ENCODE results near the gene LENG1.
"Not testable (repeated sequence)": the region's sequence is repeated elsewhere in the genome, so short reads cannot be mapped to it uniquely, and the experiment has no call there.

The LENG1 gene

GRCh38 chr19:54189145-54189734 lies 29.7 kb upstream of the LENG1 start, which contains the start of gene MBOAT7:
Gene MBOAT7, minus strand, starts transcription at chr19:54189580. Its CDS starts 1,072 bp downstream, at chr19:54188508.
- DNase-seq = no peak

DNA sequence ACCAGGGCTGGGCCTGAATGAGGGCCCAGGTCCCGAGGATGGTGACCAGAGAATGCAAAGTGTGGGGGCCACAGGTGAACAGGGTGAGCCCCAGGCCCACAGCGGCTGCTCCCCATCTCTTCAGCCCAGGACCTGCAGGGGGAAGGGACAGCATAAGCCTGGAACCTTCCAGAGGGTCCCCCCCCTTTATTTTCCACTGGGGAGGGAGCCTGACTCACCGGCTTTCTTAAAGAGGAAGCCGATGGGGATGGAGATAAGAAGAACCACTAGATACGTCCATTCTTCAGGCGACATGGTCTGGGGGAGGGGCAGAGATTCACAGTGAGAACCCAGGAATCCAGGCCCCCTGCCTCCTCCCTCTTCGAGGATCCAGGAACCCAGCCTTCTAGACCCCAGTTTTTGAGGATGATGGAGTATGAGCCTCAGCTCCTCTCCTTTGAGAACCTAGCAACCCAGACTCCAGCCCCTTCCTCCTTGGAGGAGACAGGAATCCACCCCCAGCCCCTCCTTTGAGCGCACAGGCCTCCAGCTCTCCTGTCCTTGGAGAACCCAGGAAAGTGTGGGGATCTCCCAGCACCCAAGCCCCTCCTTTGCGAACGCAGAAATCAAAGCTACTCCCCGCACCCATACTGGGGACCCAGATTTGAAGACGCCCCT lies 28.8 kb upstream of the LENG1 start:
- peak; percentile 72 to 73 for DNase-seq

GRCh38 chr19:54186934-54187381 lies 27.4 kb upstream of the LENG1 start:
- no peak for DNase-seq

DNA sequence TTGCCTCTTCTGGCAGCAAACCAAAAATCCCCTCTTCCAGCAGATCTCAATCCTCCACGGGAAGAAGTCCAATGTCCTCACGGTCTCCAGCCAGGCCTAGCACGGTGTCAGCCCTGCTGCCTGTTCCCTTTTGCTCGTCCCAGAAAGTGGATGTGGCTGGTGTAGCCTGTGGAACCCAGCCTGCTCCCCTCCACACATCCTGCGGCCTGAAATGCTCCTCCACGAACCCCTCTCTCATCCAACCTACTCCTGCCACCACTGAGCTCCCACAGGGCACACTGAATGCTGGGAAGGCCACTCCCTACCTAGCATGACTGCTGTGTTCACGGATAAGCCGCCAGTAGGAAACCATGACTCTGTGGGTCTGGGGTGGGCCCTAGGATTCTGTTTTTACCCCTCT lies 26.8 kb upstream of the LENG1 start:
- no peak for DNase-seq

DNA sequence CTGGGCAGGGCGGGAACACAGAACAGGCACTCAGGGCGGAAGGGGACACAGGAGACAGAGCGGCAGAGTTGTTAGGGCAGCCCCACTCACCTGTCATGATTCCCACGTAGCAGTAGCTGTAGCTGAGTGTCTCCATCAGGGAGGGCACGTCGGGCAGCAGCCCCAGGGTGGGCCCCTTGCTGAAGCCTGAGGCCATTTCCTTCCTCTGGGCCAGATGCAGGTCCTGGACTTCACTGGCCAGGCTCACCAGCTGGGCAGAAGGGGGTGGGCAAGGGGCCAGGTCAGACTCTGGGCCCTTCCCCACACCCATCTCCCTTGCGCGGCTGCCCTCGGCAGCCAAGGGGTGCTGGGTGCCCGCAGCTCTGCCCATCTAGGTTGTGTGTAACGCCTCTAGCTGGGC lies 23.9 kb upstream of the LENG1 start:
- DNase-seq = no peak

DNA sequence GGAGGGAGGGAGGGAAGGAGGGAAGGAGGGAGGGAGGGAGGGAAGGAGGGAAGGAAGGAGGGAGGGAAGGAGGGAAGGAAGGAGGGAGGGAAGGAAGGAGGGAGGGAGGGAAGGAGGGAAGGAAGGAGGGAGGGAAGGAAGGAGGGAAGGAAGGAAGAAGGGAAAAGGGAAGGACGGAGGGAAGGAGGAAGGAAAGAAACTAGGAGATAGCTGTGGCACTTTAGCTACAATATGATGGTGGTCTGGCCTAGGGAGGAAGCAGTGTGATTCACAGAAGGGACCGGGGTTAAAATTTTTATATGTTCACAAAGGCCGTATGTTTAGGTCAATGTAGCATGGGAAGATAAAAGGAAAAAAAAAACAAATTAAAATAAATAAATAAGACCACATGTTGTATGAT lies 22.4 kb upstream of the LENG1 start:
- DNase-seq = not testable (repeated sequence)

GRCh38 chr19:54180691-54181091 lies 21.2 kb upstream of the LENG1 start:
- DNase-seq = no peak

DNA sequence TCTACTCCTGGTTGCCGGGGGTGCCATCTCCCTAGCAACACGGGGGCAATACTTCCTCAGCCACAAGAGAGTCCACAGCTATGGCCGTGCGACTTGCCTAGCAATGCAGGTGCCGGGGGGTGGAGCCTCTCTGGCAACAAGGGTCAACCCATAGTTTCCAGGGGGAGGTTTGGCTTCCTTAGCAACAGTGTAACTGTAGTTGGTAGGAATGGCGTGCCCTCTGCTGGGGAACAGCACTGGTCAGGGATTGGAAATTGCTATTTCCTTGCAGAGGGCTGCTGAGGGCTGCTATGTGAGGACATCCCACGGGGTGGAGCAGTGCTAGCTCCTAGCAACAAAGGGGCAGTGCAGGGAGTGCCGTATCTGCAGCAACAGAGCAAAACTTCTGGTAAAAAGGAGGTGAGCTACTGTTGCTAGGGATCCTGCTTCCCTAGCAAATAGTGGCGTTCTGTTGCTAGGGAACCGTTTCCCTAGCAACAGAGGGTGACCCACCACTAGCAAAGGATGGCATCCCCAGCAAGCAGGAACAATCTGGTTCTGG lies 20.5 kb upstream of the LENG1 start:
- no peak for DNase-seq

GRCh38 chr19:54179262-54179852 lies 19.8 kb upstream of the LENG1 start:
- DNase-seq = no peak

DNA sequence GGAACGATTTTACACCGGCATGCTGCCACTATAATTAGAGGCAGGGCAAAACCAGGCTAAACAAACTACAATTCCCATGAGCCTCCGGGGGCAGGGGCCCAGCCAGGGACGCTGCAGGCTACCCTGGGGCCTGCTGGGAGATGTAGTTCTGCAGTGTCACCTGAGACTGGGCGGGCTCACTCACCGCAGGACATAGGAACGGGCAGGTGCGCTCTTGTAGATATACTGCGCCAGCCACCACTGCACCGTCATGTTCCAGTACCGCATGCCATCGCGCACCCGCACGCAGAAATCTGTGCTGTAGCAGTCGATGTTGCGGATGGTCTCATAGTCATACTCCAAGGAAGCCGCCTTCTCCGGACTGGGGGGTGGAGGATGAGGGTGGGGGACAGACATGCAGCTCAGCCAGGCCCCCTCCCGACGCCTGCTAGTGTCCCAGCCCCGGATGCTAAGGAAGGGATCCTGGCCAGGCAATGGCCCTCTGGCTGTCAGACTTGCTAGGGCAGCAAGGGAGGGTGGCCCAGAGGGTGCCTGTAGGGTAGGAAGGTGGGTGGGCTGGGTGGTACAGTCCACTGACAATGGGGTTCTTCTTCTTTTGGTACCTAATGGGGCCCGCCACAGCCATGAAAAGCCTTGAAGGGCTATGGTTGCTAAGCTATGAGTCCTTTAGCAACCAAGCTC lies 19.2 kb upstream of the LENG1 start:
- peak; percentile 45 to 65 for DNase-seq

GRCh38 chr19:54173951-54174834 lies 14.7 kb upstream of the LENG1 start:
- no peak for DNase-seq

DNA sequence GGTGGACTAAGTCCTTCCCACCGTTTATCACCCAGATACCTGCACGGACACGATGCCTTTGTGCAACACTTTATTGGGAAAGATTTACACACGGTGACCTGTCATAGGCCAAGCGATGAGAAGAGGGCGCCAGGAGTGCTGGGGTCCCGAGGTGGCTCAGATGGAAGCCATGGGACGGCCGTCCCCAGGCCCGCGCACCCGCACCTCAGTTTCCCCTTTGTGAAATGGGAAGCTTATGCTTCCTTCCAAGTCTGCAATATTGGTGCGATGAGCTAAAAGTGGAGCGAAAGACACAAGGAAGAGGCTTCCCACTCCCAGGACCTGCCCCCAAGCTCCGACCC lies 13.8 kb upstream of the LENG1 start:
- no peak for DNase-seq

DNA sequence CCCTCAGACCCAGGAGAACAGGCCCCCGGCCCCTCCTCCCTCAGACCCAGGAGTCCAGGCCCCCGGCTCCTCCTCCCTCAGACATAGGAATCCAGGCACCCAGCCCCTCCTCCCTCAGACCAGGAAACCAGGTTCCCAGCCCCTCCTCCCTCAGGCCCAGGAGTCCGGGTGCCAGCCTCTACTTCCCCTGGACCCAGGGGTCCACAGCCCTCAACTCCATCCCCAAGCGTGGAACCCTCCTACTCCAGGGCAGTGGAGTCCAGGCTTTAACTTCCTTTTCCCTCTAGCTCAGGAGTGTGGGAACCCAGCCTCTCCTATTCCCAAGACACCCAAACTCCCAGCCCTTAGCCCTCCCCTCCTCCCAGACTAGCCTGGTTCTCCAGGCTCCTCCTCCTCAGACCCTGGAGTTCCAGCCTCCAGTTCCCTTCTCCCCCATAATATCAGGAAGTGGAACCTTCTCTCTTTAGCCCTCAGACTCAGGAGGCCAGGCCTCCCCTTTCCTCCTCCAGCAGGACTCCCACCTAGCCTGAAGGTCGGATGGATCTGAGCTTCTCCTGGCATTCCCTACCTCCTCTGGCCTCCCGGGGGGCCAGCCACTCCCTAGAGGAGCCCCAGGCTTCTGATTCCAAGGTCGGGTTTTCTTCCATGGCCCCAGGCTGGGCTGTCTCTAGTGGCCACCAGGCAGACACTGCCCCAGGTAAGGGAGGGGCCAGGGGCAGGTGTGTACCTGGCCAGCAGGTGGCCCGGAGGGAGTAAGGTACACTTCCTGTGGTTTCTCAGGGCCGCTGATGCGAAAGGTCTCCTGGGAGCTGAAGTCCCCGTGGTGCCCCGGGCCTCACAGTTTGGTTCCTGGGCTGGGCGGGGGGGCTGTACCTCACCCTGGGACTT lies 13.2 kb upstream of the LENG1 start, which contains the start of gene TMC4:
TSS of gene TMC4 (minus strand) at position 690 of the 888 bp plus-strand sequence. CDS start at position 647, 43 bp downstream.
- DNase-seq = no peak

DNA sequence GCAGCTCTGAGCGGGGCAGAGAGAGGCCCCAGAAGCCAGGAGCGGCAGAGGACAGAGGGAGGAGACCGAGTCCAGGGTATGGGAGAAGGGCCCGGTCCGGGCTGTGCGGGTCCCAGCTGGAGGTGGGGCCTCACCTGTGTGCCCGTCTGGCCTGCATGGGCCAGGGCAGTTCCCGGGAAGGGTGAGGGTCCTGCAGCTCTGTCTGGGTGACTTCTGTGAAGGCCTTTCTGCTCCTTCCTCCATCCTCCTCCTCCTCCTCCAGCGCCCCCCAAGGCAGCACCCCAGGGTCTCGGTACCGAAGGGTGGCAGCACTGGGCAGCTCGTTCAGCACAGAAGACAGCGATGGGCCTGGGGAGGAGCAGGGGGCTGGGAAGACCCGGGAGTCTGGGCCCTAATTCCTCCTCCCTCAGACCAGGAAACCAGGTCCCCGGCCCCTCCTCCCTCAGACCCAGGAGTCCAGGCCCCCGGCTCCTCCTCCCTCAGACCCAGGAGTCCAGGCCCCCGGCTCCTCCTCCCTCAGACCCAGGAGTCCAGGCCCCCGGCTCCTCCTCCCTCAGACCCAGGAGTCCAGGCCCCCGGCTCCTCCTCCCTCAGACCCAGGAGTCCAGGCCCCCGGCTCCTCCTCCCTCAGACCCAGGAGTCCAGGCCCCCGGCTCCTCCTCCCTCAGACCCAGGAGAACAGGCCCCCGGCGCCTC lies 12.4 kb upstream of the LENG1 start:
- not testable (repeated sequence) for DNase-seq

GRCh38 chr19:54169149-54169740 lies 9.7 kb upstream of the LENG1 start:
- no peak for DNase-seq

GRCh38 chr19:54168174-54168917 lies 8.8 kb upstream of the LENG1 start:
- DNase-seq = peak; percentile 94 to 96

GRCh38 chr19:54165222-54165621 lies 5.7 kb upstream of the LENG1 start:
- DNase-seq = no peak

GRCh38 chr19:54164369-54165068 lies 5.0 kb upstream of the LENG1 start:
- peak; percentile 70 to 75 for DNase-seq

DNA sequence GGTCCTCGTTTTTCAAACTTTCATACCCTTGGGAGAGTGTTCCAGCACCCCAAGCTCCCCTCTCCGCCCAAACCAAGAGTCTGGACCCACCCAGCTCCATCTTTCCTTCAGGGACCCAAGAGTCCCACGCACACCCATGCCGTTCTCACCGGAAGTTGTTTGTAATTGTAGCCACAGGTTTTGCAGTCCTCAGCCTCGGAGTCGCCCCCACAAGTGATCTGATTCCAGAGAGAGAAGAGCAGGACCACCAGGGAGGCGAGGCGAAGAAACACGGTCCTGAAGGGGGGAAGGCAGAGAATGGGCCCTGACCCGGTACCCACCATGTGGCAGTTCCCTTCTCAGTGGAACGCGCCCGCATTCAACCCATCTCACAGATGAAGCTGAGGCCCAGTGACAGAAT lies 3.4 kb upstream of the LENG1 start:
- DNase-seq = no peak
